ENCODE measurements around the gene SLC30A7. TPM values are rescaled to one million over a fixed set of nuclear protein-coding genes. Genes with fewer than 3 reads are reported as not detected.

The SLC30A7 gene
- polyA plus RNA-seq, 1 of the 3 experiments (the other 2 are of a cell fraction) = 4.0 TPM

GRCh38 chr1:100874433-100874832 lies 21.5 kb upstream of the SLC30A7 start:
- Histone ChIP-seq H3K27ac (ENCODE audit: low read depth in 2 of 2, low read length in 1 of 2) (no peak overlapping the region), H3K9me2 (no peaks in the 10 kb centered on the region), H3K27me3 (ENCODE audit: insufficient read depth) (no peaks in the 10 kb centered on the region), H4K20me1 (ENCODE audit: insufficient read depth) (no peaks in the 10 kb centered on the region), H2AFZ (ENCODE audit: low read depth) (no peak overlapping the region), H3K4me3 (ENCODE audit: low read depth in 2 of 2, low read length in 1 of 2) (no peak overlapping the region), H3K4me1 (ENCODE audit: control insufficient read depth in 1 of 2, insufficient read depth in 2 of 2, low read depth in 1 of 2, low read length in 1 of 2) (no peaks in the 10 kb centered on the region), H3K9me3 (no peaks in the 10 kb centered on the region), H3K79me2 (ENCODE audit: insufficient read depth) (no peaks in the 10 kb centered on the region), H3F3A (replicated peaks; ENCODE audit: insufficient read depth) (peaks cover 4% of the 10 kb centered on the region), H3K9ac (no peak overlapping the region), H3K4me2 (no peak overlapping the region), H3K36me3 (replicated peaks in 1 of 2; ENCODE audit: control insufficient read depth in 1 of 2, insufficient read depth in 2 of 2, low read length in 1 of 2) (peaks cover 38 to 41% of the 10 kb centered on the region in 2 experiments)
- ChIA-PET CTCF (interaction anchor here (0.6 to 12.0 kb wide), 2 partner anchors 332 to 415 kb away, joined by 3 to 263 read pairs; no protein-coding TSS in a partner anchor), POLR2A (no interaction called here)
- WGBS (ENCODE audit: low lambda C conversion rate) = 74% methylated on average over 2 of the region's 2 CpGs
- TF ChIP-seq, protein P1, sequence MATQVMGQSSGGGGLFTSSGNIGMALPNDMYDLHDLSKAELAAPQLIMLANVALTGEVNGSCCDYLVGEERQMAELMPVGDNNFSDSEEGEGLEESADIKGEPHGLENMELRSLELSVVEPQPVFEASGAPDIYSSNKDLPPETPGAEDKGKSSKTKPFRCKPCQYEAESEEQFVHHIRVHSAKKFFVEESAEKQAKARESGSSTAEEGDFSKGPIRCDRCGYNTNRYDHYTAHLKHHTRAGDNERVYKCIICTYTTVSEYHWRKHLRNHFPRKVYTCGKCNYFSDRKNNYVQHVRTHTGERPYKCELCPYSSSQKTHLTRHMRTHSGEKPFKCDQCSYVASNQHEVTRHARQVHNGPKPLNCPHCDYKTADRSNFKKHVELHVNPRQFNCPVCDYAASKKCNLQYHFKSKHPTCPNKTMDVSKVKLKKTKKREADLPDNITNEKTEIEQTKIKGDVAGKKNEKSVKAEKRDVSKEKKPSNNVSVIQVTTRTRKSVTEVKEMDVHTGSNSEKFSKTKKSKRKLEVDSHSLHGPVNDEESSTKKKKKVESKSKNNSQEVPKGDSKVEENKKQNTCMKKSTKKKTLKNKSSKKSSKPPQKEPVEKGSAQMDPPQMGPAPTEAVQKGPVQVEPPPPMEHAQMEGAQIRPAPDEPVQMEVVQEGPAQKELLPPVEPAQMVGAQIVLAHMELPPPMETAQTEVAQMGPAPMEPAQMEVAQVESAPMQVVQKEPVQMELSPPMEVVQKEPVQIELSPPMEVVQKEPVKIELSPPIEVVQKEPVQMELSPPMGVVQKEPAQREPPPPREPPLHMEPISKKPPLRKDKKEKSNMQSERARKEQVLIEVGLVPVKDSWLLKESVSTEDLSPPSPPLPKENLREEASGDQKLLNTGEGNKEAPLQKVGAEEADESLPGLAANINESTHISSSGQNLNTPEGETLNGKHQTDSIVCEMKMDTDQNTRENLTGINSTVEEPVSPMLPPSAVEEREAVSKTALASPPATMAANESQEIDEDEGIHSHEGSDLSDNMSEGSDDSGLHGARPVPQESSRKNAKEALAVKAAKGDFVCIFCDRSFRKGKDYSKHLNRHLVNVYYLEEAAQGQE (IDR thresholded peaks at IDR 0.05; ENCODE audit: low read depth, low read length) = no peak
- TF ChIP-seq RXRA (IDR thresholded peaks at IDR 0.05; ENCODE audit: borderline replicate concordance, low read depth) (no peak), RCOR1 (IDR thresholded peaks at IDR 0.05; ENCODE audit: low read length) (no peak), IRF3 (IDR thresholded peaks at IDR 0.05; ENCODE audit: low read depth, low read length) (no peak), FOSL2 (IDR thresholded peaks at IDR 0.05; ENCODE audit: borderline replicate concordance, low read depth) (no peak), SIN3A (IDR thresholded peaks at IDR 0.05; ENCODE audit: borderline replicate concordance, low read depth, low read length) (no peak)
- DNase-seq = no peak

DNA sequence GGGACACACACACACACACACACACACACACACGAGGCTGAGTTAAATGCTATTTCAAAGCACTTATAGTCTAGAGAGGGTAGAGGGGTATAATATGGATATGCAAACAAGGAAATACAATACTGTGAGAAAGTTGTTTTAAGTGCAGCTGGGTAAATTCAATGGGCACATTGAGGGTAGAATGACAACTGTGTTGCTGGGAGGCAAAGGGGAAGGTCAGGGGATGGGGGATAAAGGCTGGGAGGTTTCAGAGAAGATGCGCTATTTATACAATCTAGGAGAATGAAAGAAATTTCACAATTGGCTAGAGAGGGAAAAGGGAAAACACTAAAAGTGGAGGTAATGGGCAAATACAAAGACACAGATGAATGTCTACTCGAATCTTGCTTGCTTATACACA lies 20.7 kb upstream of the SLC30A7 start:
- H3K27ac ChIP-seq (ENCODE audit: low read depth in 2 of 2, low read length in 1 of 2) = no peak overlapping the region
- ChIA-PET CTCF (interaction anchor here (12.0 kb wide), 1 partner anchor 416 kb away, joined by 263 read pairs; no protein-coding TSS in a partner anchor), POLR2A (no interaction called here)
- no peak overlapping the region for H3K9ac ChIP-seq
- H3K9me2 ChIP-seq = no peaks in the 10 kb centered on the region
- 87% methylated on average over 3 of the region's 3 CpGs for WGBS (ENCODE audit: low lambda C conversion rate)
- peaks cover 38 to 45% of the 10 kb centered on the region in 2 experiments for H3K36me3 ChIP-seq (replicated peaks in 1 of 2; ENCODE audit: control insufficient read depth in 1 of 2, insufficient read depth in 2 of 2, low read length in 1 of 2)
- no peaks in the 10 kb centered on the region for H3K79me2 ChIP-seq (ENCODE audit: insufficient read depth)
- H3K4me3 ChIP-seq (ENCODE audit: low read depth in 2 of 2, low read length in 1 of 2) = no peak overlapping the region
- no peak for DNase-seq
- H3F3A ChIP-seq (replicated peaks; ENCODE audit: insufficient read depth) = peaks cover 4% of the 10 kb centered on the region
- no peak overlapping the region for H2AFZ ChIP-seq (ENCODE audit: low read depth)
- no peaks in the 10 kb centered on the region for H3K9me3 ChIP-seq
- H3K4me1 ChIP-seq (ENCODE audit: control insufficient read depth in 1 of 2, insufficient read depth in 2 of 2, low read depth in 1 of 2, low read length in 1 of 2) = no peaks in the 10 kb centered on the region
- H3K27me3 ChIP-seq (ENCODE audit: insufficient read depth) = no peaks in the 10 kb centered on the region
- no peak overlapping the region for H3K4me2 ChIP-seq
- no peaks in the 10 kb centered on the region for H4K20me1 ChIP-seq (ENCODE audit: insufficient read depth)
- TF ChIP-seq JUND (IDR thresholded peaks at IDR 0.05) = no peak
- TF ChIP-seq, protein P2, sequence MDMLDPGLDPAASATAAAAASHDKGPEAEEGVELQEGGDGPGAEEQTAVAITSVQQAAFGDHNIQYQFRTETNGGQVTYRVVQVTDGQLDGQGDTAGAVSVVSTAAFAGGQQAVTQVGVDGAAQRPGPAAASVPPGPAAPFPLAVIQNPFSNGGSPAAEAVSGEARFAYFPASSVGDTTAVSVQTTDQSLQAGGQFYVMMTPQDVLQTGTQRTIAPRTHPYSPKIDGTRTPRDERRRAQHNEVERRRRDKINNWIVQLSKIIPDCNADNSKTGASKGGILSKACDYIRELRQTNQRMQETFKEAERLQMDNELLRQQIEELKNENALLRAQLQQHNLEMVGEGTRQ (IDR thresholded peaks at IDR 0.05; ENCODE audit: borderline replicate concordance, low read depth, low read length) = no peak
- no peak for TF ChIP-seq GATA2 (CRISPR knock-in tag; IDR thresholded peaks at IDR 0.05)
- no peak for TF ChIP-seq RXRA (IDR thresholded peaks at IDR 0.05; ENCODE audit: borderline replicate concordance, low read depth)
- TF ChIP-seq, protein P1 (IDR thresholded peaks at IDR 0.05; ENCODE audit: low read depth, low read length) = no peak
- no peak for TF ChIP-seq USF1 (IDR thresholded peaks at IDR 0.05; ENCODE audit: borderline replicate concordance, low read depth)
- TF ChIP-seq SMC3 (IDR thresholded peaks at IDR 0.05; ENCODE audit: low read depth, low read length) = no peak
- TF ChIP-seq RCOR1 (IDR thresholded peaks at IDR 0.05; ENCODE audit: low read length) = no peak
- no peak for TF ChIP-seq MEF2A (IDR thresholded peaks at IDR 0.05; ENCODE audit: borderline replicate concordance, low read depth)
- TF ChIP-seq FOXJ3 (CRISPR knock-in tag; IDR thresholded peaks at IDR 0.05) = no peak
- no peak for TF ChIP-seq GABPA (IDR thresholded peaks at IDR 0.05; ENCODE audit: low read depth)
